Activated naive CD4-positive, alpha-beta T cell treated with Interleukin-2 at 50 U/mL for 16 hours (primary cell): Measurements from ENCODE around the gene PRKN.

Experiments
- DNase-seq: peaks from one replicate; pipeline ENCODE4 v3.0.0-alpha.2; 2020

Gene PRKN

GRCh38 chr6:161564952-161565351, 1162.6 kb downstream of the PRKN start:
- DNase-seq: no peak

- no peak for DNase-seq
These were observed 1165.7 kb downstream of the PRKN start for GRCh38 chr6:161561908-161562307.

GRCh38 chr6:161557333-161558107, 1170.0 kb downstream of the PRKN start:
- no peak for DNase-seq

GRCh38 chr6:161554883-161555282, 1172.7 kb downstream of the PRKN start:
- no peak for DNase-seq

- no peak for DNase-seq
These were observed 1177.5 kb downstream of the PRKN start for GRCh38 chr6:161549977-161550655.

DNA sequence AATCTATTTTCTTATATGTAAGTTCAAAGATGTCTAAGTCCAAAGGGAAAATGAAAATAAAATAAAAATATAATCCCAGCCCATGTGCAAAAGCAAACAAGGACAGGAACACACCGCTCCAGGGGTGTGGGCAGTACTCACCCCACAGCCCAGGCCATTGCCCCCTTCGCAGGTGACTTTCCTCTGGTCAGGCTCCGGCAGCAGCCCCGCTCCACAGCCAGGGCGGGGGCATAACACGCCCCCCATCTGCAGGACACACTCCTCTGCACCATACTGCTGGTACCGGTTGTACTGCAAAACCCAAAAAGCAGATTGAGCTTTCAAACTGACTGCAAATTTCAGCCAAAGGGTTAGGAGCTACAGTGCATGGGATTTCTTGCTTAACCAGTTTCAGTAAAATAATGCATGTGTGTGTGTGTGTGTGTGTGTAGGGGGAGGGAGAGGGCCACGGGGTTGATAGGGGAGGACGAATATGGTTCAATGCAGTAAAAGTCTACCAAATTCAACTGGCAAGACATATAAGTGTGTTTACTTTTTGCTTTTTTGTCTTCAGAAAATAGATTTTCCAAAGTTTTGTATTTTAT, 1178.8 kb downstream of the PRKN start:
- no peak for DNase-seq

DNA sequence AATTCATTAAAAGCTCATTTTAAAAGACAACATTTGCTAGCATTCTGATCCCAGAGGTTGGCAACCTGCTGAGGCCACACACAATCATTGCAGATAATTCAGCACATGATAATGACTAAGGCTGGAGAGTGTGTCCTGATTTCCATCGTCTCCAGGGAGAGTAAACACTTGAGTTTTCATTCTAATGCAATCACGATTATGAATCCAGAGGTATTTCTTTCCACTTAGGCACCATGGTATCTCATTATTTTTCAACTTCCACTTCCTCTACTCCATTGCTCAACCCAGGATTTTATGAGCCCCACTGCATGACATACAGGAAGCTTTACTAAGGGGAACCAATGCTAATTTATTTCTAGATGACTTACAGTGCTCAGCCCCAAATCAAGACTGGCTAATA, 1179.9 kb downstream of the PRKN start:
- DNase-seq: no peak

DNA sequence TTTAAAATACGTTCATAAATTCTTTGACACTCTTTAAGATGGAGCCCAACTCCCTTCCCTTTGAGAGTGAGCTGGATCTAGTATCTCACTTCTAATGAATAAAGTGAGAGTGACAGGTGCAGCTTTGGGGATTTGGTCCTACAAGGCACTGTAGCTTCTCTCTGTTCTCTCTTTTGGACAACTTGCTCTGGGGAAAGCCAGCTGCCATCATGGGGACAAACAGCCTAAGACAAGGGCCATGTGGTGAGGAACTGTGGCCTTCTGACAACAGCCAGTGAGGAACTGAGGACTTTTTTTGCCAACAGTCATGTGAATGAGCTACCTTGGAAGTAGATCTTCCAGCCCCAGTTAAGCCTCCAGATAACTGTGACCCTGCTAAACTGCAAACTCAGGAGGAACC, 1180.9 kb downstream of the PRKN start:
- DNase-seq: no peak

- no peak for DNase-seq
These were observed 1181.8 kb downstream of the PRKN start for GRCh38 chr6:161545741-161546140.

DNA sequence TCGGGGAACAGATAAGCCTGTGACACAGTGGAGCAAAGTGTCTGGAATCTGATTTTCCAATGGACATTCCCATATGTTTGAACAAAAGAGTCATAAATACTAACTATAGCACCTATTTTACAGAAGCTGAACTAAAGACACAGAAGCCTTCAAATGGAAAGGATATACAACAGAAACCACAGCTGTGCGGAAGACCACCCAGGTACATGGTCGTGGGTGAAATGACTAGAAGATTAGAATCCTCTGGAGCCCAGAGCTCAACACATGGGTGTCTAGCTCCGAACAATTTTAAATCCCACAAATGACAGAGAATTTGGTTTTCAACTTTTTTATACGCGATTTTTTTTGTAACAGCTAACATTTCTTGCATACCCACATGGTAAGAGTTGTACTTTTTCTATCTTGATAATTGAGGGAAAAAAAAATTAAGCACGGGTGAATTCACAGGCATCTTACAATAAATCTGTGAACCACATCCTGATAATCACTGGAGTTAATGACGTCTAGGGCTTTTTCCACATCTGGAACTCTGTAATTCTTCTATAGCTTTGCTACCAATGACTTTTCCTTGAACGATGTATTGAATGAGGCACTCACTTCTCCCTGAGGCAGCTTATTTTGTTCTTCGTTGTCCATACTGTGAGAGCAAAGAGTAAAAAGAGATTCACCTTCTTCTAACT, 1182.6 kb downstream of the PRKN start:
- no peak for DNase-seq

DNA sequence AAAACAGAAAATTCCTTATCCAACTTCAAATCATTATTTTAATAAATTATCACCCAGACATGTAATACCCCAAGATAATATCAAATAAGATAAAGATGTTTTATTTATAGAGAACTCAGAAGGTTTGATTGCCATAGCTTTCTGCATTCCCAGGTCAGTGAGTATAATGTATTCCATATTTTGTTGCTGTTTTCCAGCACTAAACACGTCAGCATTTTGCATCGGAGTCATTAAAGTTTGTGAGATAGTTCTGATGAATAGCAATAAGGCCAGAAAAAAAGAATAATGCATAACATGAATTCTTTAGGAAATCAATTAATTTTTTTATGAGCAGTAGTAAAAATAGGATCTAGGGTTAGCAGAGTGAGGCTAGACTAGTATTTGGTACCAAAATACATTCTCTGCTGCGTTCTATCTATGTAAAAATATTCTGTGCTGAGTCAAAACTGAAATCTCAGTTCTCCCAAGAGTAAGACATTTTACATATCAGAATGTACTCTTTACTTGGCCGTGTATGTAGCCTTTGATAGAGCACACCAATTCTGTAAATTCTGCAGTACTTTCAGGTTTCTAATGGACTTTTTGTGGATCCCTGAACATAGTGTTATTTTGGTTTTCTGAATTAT, 1183.8 kb downstream of the PRKN start:
- DNase-seq: no peak

GRCh38 chr6:161542346-161542980, 1185.1 kb downstream of the PRKN start:
- no peak for DNase-seq

- no peak for DNase-seq
These were observed 1187.0 kb downstream of the PRKN start for GRCh38 chr6:161540532-161540931.

DNA sequence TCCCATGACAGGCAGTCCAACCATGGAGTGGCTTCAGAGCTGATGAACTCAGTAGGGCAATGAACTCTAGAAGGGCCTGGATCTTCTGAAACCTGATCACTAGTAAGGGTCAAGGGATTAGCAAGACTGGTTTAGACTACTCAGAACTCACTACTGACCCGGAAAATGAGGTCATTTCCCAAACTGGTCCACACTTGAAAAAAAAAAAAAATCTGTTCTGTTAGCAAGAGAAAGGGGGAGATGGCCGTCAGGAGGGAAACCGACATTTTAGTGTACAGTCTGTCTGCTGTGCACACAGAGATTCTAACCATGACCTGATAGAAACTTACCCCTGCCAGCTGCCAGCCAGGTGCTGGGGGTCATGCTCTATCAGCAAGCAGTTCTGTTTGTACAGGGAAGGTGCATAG, 1191.3 kb downstream of the PRKN start:
- DNase-seq: no peak

GRCh38 chr6:161534264-161534873, 1193.2 kb downstream of the PRKN start:
- DNase-seq: no peak

GRCh38 chr6:161533266-161533665, 1194.3 kb downstream of the PRKN start:
- no peak for DNase-seq

DNA sequence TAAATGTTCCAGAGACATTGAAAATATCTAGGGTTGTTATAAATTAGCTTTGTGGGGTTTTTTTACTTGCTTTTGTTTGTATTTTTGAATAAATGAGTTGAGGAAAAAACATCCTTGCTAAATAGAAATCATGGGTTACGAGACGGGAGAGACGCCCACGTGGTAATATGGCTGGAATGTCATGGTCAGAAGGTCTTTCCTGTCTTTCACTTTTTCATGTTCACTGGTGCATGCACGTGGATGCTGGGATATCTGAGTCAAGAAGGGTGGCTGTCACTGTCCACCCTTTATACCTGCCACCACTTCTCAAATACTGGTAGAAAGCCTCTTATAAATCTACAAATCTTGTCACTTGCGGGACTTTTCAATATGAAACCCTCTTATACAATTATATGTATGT, 1195.0 kb downstream of the PRKN start:
- no peak for DNase-seq

DNA sequence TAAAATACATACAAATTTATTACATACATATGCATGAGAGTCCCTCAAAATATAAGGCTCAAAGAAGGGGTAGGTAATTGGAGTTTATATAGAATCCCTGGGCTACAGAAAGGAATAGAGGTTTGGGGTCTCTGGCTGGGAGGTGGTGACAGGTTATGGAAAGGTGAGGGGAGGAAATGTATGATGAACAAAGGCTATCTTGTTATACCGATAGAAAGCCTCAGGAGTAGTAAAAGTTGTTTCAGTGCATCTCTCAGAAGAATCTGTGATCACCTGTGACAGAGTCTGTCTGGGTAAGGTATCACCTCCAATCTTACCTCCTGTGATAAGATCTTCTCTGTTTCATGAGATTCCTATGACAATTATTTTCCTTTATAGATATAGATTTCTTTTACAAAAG, 1200.8 kb downstream of the PRKN start:
- no peak for DNase-seq

- no peak for DNase-seq
These were observed 1204.2 kb downstream of the PRKN start for GRCh38 chr6:161523362-161523761.

DNA sequence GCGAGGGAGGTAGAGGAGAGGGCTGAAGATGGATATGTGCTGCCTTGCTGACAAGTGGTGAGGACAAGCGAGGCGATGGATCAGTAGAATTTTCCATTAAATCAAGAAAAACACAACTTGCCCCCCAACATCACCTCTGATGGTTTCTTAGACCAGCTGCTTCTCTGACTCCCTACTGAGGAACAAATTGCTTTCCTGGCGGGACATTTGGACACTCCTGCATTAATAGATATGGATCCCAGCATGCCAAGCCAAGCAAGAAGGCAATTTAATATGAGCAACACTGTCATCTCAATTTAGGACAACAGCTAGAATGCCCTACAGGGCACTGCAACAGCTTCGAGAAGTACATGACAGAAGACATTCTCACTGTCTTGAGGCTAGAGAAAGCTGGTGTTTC, 1205.3 kb downstream of the PRKN start:
- DNase-seq: no peak

GRCh38 chr6:161511447-161512095, 1216.0 kb downstream of the PRKN start:
- DNase-seq: no peak

DNA sequence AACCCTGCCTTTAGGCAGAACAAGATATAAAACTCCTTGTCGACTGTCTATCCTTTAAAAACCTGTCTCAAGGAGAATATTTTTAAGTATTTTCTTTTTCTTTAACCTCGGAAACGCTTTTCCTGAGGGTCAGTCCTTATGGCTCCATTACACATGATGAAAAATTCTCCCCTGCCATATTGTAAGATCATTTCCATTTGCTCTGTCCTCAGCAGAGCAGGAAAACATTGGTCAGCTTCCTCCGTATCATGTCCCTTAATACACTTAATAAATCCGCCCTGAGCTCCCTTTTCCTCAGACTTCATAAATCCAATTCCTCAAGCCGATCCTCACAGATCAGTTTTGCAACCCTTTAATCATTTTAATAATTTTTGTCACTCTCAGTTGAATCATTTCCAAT, 1219.2 kb downstream of the PRKN start:
- no peak for DNase-seq
